ENCODE measurements around the gene RPUSD2. TPM values are rescaled to one million over a fixed set of nuclear protein-coding genes. Genes with fewer than 3 reads are reported as not detected.

The RPUSD2 gene
- total RNA-seq, 2 donors from 2014 or later: 3.1 to 7.3 TPM

- intact Hi-C loops (cut with DNase I): no loop called here
- Histone ChIP-seq H3K27me3 (no peaks in the 10 kb centered on the region), H3K36me3 (replicated peaks in 1 of 2; ENCODE audit: insufficient read depth in 1 of 2, low read depth in 2 of 2) (no peaks in the 10 kb centered on the region), H3K4me1 (peaks cover 11% of the 10 kb centered on the region), H3K9me3 (no peaks in the 10 kb centered on the region), H3K27ac (no peak overlapping the region), H3K4me3 (no peak overlapping the region)
- no peak for TF ChIP-seq CTCF (IDR thresholded peaks at IDR 0.05)
- TF ChIP-seq POLR2A (IDR thresholded peaks at IDR 0.05): no peak
- DNase-seq (no peak), ATAC-seq (no peak)
These were observed 5.7 kb upstream of the RPUSD2 start for GRCh38 chr15:40563426-40563825.

- Histone ChIP-seq H3K36me3 (replicated peaks in 1 of 2; ENCODE audit: insufficient read depth in 1 of 2, low read depth in 2 of 2) (no peaks in the 10 kb centered on the region), H3K27ac (peak within 1 kb of the TSS; percentile 74 to 95 (median 86)), H3K9me3 (no peaks in the 10 kb centered on the region), H3K27me3 (no peaks in the 10 kb centered on the region), H3K4me3 (peak within 1 kb of the TSS; percentile 26 to 54), H3K4me1 (peaks cover 15% of the 10 kb centered on the region)
- TF ChIP-seq CTCF (IDR thresholded peaks at IDR 0.05) (no peak), POLR2A (IDR thresholded peaks at IDR 0.05) (peak; percentile 73 to 94 (median 92))
- 1% methylated on average over 23 to 40 of the region's 40 CpGs for WGBS, 2 donors
- intact Hi-C loops (cut with DNase I): no loop called here
- DNase-seq: peak; percentile 97 to 99 (median 98)
- ATAC-seq: peak; percentile 98
These were observed 4.3 kb upstream of the RPUSD2 start, which contains the start of gene CCDC32 for GRCh38 chr15:40564591-40565332. Gene CCDC32 (minus strand): TSS chr15:40565042. CDS start chr15:40563015, 2,027 bp downstream.

GRCh38 chr15:40565333-40566238, 3.5 kb upstream of the RPUSD2 start:
- WGBS, 2 donors: 34 to 35% methylated on average over 18 of the region's 20 CpGs
- peak overlapping the region; percentile 32 to 95 (median 86) for H3K27ac ChIP-seq
- H3K27me3 ChIP-seq: no peaks in the 10 kb centered on the region
- peaks cover 23% of the 10 kb centered on the region for H3K4me1 ChIP-seq
- H3K36me3 ChIP-seq (replicated peaks in 1 of 2; ENCODE audit: insufficient read depth in 1 of 2, low read depth in 2 of 2): no peaks in the 10 kb centered on the region
- intact Hi-C loops (cut with DNase I): no loop called here
- no peak overlapping the region for H3K4me3 ChIP-seq
- no peaks in the 10 kb centered on the region for H3K9me3 ChIP-seq
- DNase-seq (no peak), ATAC-seq (no peak)
- TF ChIP-seq CTCF (IDR thresholded peaks at IDR 0.05) (no peak), POLR2A (IDR thresholded peaks at IDR 0.05) (no peak)

GRCh38 chr15:40567111-40567510, 2.0 kb upstream of the RPUSD2 start:
- TF ChIP-seq CTCF (IDR thresholded peaks at IDR 0.05) (no peak), POLR2A (IDR thresholded peaks at IDR 0.05) (no peak)
- no peak overlapping the region for H3K4me3 ChIP-seq
- no peak for DNase-seq
- intact Hi-C loops (cut with DNase I): no loop called here
- peaks cover 27% of the 10 kb centered on the region for H3K4me1 ChIP-seq
- ATAC-seq: no peak
- no peak overlapping the region for H3K27ac ChIP-seq
- H3K27me3 ChIP-seq: no peaks in the 10 kb centered on the region
- no peaks in the 10 kb centered on the region for H3K36me3 ChIP-seq (replicated peaks in 1 of 2; ENCODE audit: insufficient read depth in 1 of 2, low read depth in 2 of 2)
- 26 to 28% methylated on average over 7 of the region's 7 CpGs for WGBS, 2 donors
- H3K9me3 ChIP-seq: no peaks in the 10 kb centered on the region

Measured in body of pancreas (tissue), 4 donors.